Ovary (tissue), 3 donors: ENCODE measurements around the gene FANCL.

ENCODE experiments used
- CTCF ChIP-seq, 3 donors: fragments of 450-650 bp in 2 of 3; fragments of 200-600 bp in 1 of 3; IDR thresholded peaks; one replicate each; pipeline versions ENCODE4 v1.5.1 to v1.8.0; 2016 to 2022; ENCODE audit warnings: antibody characterized with exemption in 3 of 3, mild to moderate bottlenecking in 1 of 3
- POLR2A ChIP-seq: fragments of 450-650 bp; IDR thresholded peaks from one replicate; pipeline ENCODE4 v1.6.1; 2017; ENCODE audit warnings: antibody characterized with exemption, mild to moderate bottlenecking, moderate library complexity
- donor health status: DM: no; HTN: no; CAD: no.

- no peak for TF ChIP-seq CTCF (IDR thresholded peaks at IDR 0.05)
- no peak for TF ChIP-seq POLR2A
These were observed 380 bp upstream of the FANCL start for GRCh38 chr2:58241546-58241864.
